A673 (cell line): ENCODE results near the gene TMEM215. TPM values are rescaled to one million over a fixed set of nuclear protein-coding genes. Genes with fewer than 3 reads are reported as not detected.

ENCODE experiments used
- BruUV-seq: library from RNA; stranded (reverse); fragments of 400-500 nt; replicated peaks from 2 replicates; lab custom pipeline; 2021; lab: Mats Ljungman, UMichigan
- CTCF ChIA-PET: fragments of 300-600 bp; sonication (Branson Sonifier 250); formaldehyde crosslinking; loops from one replicate; lab custom pipeline; 2022; ENCODE audit warnings: antibody characterized with exemption; lab: Charles Lee
- POLR2A ChIA-PET: fragments of 300-600 bp; sonication (Branson Sonifier 250); formaldehyde crosslinking; loops from one replicate; lab custom pipeline; 2022; ENCODE audit warnings: antibody characterized with exemption; ENCODE audit not compliant: low non-redundant PET; lab: Charles Lee
- DNase-seq: peaks from one replicate; pipeline ENCODE4 v3.0.0-alpha.2; 2015; ENCODE audit warnings: low spot score
- H3K27ac ChIP-seq: fragments of 200-600 bp; sonication (generic); 2 replicates; pipeline ENCODE4 v1.5.1; 2016; ENCODE audit warnings: mixed run types, low read depth, mild to moderate bottlenecking, mixed read lengths, antibody characterized with exemption, low read length; ENCODE audit not compliant: poor library complexity, severe bottlenecking
- H3K27me3 ChIP-seq: fragments of 200-600 bp; sonication (generic); replicated peaks from 2 replicates; pipeline ENCODE4 v1.6.1; 2017; ENCODE audit warnings: mixed run types, low read depth, mild to moderate bottlenecking, mixed read lengths, antibody characterized with exemption, low read length; ENCODE audit not compliant: insufficient read depth, poor library complexity
- H3K36me3 ChIP-seq: fragments of 200-600 bp; sonication (generic); 2 replicates; pipeline ENCODE4 v1.6.1; 2016; ENCODE audit warnings: mixed run types, mild to moderate bottlenecking, mixed read lengths, antibody characterized with exemption, low read length; ENCODE audit not compliant: insufficient read depth, poor library complexity, severe bottlenecking
- H3K4me1 ChIP-seq: fragments of 200-600 bp; sonication (generic); 2 replicates; pipeline ENCODE4 v1.6.1; 2017; ENCODE audit warnings: mixed run types, mild to moderate bottlenecking, mixed read lengths, antibody characterized with exemption, low read length; ENCODE audit not compliant: insufficient read depth, poor library complexity, severe bottlenecking
- H3K4me3 ChIP-seq: fragments of 200-600 bp; sonication (generic); 2 replicates; pipeline ENCODE4 v1.5.1; 2016; ENCODE audit warnings: low read depth, mixed run types, mild to moderate bottlenecking, mixed read lengths, low read length; ENCODE audit not compliant: poor library complexity, severe bottlenecking
- H3K9me3 ChIP-seq: fragments of 200-600 bp; sonication (generic); 2 replicates; pipeline ENCODE4 v1.6.1; 2016; ENCODE audit warnings: mixed run types, low read depth, mild to moderate bottlenecking, mixed read lengths, antibody characterized with exemption, low read length; ENCODE audit not compliant: poor library complexity, severe bottlenecking
- EZH2 ChIP-seq: fragments of 200-600 bp; sonication (generic); IDR thresholded peaks from 2 replicates; pipeline ENCODE4 v1.6.1; 2017; ENCODE audit warnings: borderline replicate concordance, low read depth, mild to moderate bottlenecking, mixed read lengths, antibody characterized with exemption, low read length; ENCODE audit not compliant: poor library complexity, severe bottlenecking
- intact Hi-C: fragments of 100-400 bp; cut with micrococcal nuclease; formaldehyde crosslinking; loops from one replicate; pipeline ENCODE4 v1.10.0; 2022; ENCODE audit not compliant: unreplicated experiment
- total RNA-seq: library from RNA; stranded (reverse); gene quantifications from 2 replicates; pipeline ENCODE4 v1.2.3, GENCODE V29; 2021
- TF ChIP-seq, protein P1 (sequence below): fragments of 300-800, 200-600 bp; sonication (generic); conservative IDR thresholded peaks from 2 replicates; pipeline ENCODE4 v1.5.1; 2017; ENCODE audit warnings: low read depth, mild to moderate bottlenecking, antibody characterized with exemption, low read length, moderate library complexity, mixed read lengths

The TMEM215 gene
- total RNA-seq, 1 experiment from 2014 or later, result not detected

DNA sequence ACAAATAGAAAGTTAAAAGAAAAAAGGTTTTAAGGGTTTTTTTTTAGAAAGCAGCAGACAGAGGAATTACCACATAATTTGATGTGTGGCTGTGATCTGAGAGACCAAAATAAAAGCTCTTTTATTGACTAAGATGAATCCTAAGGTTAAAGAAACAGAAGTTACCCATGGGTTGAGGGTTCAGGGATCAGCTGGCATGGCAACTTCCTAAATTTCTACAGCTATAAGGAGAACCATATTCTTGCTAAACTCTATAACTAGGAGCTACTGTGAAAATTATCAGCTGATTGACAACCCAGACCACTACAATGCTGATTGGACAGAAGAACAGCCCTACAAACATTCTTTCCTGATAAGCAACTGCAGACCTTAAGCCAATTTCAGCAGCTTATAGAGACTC, 40.2 kb downstream of the TMEM215 start:
- Histone ChIP-seq H3K4me3 (no peak overlapping the region), H3K4me1 (no peaks in the 10 kb centered on the region), H3K36me3 (no peaks in the 10 kb centered on the region), H3K27me3 (peaks cover 50% of the 10 kb centered on the region), H3K9me3 (no peaks in the 10 kb centered on the region), H3K27ac (no peak overlapping the region)
- ChIA-PET POLR2A (no interaction called here), CTCF (no interaction called here)
- TF ChIP-seq, protein P1, sequence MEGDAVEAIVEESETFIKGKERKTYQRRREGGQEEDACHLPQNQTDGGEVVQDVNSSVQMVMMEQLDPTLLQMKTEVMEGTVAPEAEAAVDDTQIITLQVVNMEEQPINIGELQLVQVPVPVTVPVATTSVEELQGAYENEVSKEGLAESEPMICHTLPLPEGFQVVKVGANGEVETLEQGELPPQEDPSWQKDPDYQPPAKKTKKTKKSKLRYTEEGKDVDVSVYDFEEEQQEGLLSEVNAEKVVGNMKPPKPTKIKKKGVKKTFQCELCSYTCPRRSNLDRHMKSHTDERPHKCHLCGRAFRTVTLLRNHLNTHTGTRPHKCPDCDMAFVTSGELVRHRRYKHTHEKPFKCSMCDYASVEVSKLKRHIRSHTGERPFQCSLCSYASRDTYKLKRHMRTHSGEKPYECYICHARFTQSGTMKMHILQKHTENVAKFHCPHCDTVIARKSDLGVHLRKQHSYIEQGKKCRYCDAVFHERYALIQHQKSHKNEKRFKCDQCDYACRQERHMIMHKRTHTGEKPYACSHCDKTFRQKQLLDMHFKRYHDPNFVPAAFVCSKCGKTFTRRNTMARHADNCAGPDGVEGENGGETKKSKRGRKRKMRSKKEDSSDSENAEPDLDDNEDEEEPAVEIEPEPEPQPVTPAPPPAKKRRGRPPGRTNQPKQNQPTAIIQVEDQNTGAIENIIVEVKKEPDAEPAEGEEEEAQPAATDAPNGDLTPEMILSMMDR, result no peak
- no peak for TF ChIP-seq EZH2
- no TSS peak for BruUV-seq
- intact Hi-C loops, result no loop called here
- no peak for DNase-seq

DNA sequence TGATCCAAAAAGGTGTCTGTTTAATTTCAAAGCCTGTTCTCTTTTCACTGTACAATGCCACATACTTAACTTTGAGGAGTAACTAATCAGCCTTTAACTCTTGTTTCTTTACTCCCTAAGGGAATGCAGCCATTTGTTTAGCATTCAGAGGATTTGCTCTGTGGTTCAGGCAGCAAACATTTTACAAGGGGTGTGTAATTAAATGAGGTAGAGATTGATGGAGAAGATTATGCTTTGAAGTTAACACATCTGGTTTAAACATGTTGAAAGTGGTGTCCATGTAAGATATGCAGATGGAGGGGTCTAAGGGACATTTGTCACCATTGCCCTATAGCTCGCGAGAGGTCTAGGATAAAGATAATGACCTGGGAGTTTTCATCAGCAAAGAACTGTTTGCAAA, 41.9 kb downstream of the TMEM215 start:
- no TSS peak for BruUV-seq
- peaks cover 38% of the 10 kb centered on the region for H3K27me3 ChIP-seq
- no peaks in the 10 kb centered on the region for H3K4me1 ChIP-seq
- no peak for DNase-seq
- POLR2A ChIA-PET, result no interaction called here
- TF ChIP-seq, protein P1, result no peak
- TF ChIP-seq EZH2, result no peak
- no peaks in the 10 kb centered on the region for H3K36me3 ChIP-seq
- intact Hi-C loops, result no loop called here
- no peak overlapping the region for H3K27ac ChIP-seq
- H3K4me3 ChIP-seq, result no peak overlapping the region
- H3K9me3 ChIP-seq, result no peaks in the 10 kb centered on the region
- CTCF ChIA-PET, result no interaction called here

DNA sequence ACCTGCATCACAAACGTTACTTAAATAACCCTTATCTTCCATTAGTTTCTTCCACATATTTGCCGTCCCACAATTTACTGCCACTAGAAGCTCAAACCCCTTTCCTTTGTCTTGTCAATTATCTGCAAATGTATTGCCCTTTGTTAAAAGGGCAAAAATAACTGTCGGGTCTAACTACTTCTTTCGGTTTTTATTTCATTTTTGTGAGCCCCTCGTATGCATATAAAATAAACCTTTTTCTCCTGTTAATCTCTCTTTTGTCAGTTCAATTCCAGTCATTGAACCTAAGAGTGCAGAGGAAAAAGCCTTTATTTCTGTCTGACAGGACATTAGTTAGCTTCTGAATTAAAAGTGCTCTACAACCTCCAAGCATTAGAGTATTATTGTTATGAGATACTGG, 45.5 kb downstream of the TMEM215 start:
- intact Hi-C loops, result no loop called here
- ChIA-PET POLR2A (no interaction called here), CTCF (no interaction called here)
- Histone ChIP-seq H3K27ac (no peak overlapping the region), H3K36me3 (no peaks in the 10 kb centered on the region), H3K9me3 (no peaks in the 10 kb centered on the region), H3K4me1 (no peaks in the 10 kb centered on the region), H3K4me3 (no peak overlapping the region), H3K27me3 (peaks cover 30% of the 10 kb centered on the region)
- BruUV-seq, result no TSS peak
- no peak for TF ChIP-seq EZH2
- TF ChIP-seq, protein P1, result no peak
- no peak for DNase-seq
